PC-3 (cell line): Measurements from ENCODE around the gene TIAM2. TPM values are rescaled to one million over a fixed set of nuclear protein-coding genes. Genes with fewer than 3 reads are reported as not detected.
A peak's percentile ranks its signal among the peaks of the same experiment; 100 is the strongest.

Source experiments
- ATAC-seq: fragments of 200-7000 bp; cut with Tn5 transposase; 2 replicates; pipeline ENCODE4 v1.9.1; 2020; ENCODE audit warnings: mild to moderate bottlenecking, moderate library complexity
- BruUV-seq: library from RNA; stranded (reverse); fragments of 400-500 nt; replicated peaks from 2 replicates; lab custom pipeline; 2021; lab: Mats Ljungman, UMichigan
- CTCF ChIA-PET: fragments of 300-600 bp; sonication (Branson Sonifier 250); formaldehyde crosslinking; loops from one replicate; lab custom pipeline; 2022; ENCODE audit warnings: antibody characterized with exemption; lab: Charles Lee
- POLR2A ChIA-PET: fragments of 300-600 bp; sonication (Branson Sonifier 250); formaldehyde crosslinking; loops from one replicate; lab custom pipeline; 2022; ENCODE audit warnings: antibody characterized with exemption; ENCODE audit not compliant: unreplicated experiment; lab: Charles Lee
- DNase-seq: peaks from one replicate; pipeline ENCODE4 v3.0.0-alpha.2; 2015
- H2AFZ ChIP-seq: fragments of 300-600 bp; sonication (generic); 2 replicates; pipeline ENCODE4 v1.6.0; 2016; ENCODE audit warnings: antibody characterized with exemption, low read length
- H3F3A ChIP-seq: fragments of 300-600 bp; sonication (generic); one replicate; pipeline ENCODE4 v1.6.0; 2017; ENCODE audit warnings: antibody characterized with exemption, low read length, control low read depth, mild to moderate bottlenecking; ENCODE audit not compliant: unreplicated experiment
- H3K27ac ChIP-seq: fragments of 300-600 bp; sonication (generic); 2 replicates; pipeline ENCODE4 v1.5.1; 2016; ENCODE audit warnings: mild to moderate bottlenecking, low read length
- H3K27me3 ChIP-seq: fragments of 300-600 bp; sonication (generic); 2 replicates; pipeline ENCODE4 v1.6.1; 2016; ENCODE audit warnings: low read length, mixed read lengths
- H3K36me3 ChIP-seq: fragments of 300-600 bp; sonication (generic); 2 replicates; pipeline ENCODE4 v1.6.1; 2016; ENCODE audit warnings: low read depth, mixed run types, low read length, mixed read lengths
- H3K4me1 ChIP-seq: fragments of 300-600 bp; sonication (generic); 2 replicates; pipeline ENCODE4 v1.5.1; 2016; ENCODE audit warnings: low read length; ENCODE audit not compliant: insufficient read depth
- H3K4me2 ChIP-seq: fragments of 300-600 bp; sonication (generic); 2 replicates; pipeline ENCODE4 v1.6.0; 2016; ENCODE audit warnings: low read length
- H3K4me3 ChIP-seq: fragments of 300-600 bp; sonication (generic); 2 replicates; pipeline ENCODE4 v1.5.1; 2016; ENCODE audit warnings: mild to moderate bottlenecking, low read length, mixed read lengths
- H3K79me2 ChIP-seq: fragments of 300-600 bp; sonication (generic); 2 replicates; pipeline ENCODE4 v1.6.1; 2017; ENCODE audit warnings: low read length, mixed read lengths
- H3K9ac ChIP-seq: fragments of 300-600 bp; sonication (generic); 2 replicates; pipeline ENCODE4 v1.6.0; 2016; ENCODE audit warnings: mild to moderate bottlenecking, low read length
- H3K9me2 ChIP-seq: fragments of 300-600 bp; sonication (generic); replicated peaks from 2 replicates; pipeline ENCODE4 v1.6.1; 2016; ENCODE audit warnings: mixed run types, low read length, mixed read lengths
- H3K9me3 ChIP-seq: fragments of 300-600 bp; sonication (generic); 2 replicates; pipeline ENCODE4 v1.6.1; 2016; ENCODE audit warnings: low read length, mixed read lengths
- H4K20me1 ChIP-seq: fragments of 300-600 bp; sonication (generic); 2 replicates; pipeline ENCODE4 v1.6.1; 2016; ENCODE audit warnings: low read length, mixed read lengths
- CTCF ChIP-seq: fragments of 300-600 bp; sonication (generic); conservative IDR thresholded peaks from 2 replicates; pipeline ENCODE4 v1.5.1; 2017; ENCODE audit warnings: antibody characterized with exemption, low read depth, mild to moderate bottlenecking, low read length
- EZH2 ChIP-seq: fragments of 300-600 bp; sonication (generic); IDR thresholded peaks from one replicate; pipeline ENCODE4 v1.6.1; 2017; ENCODE audit warnings: antibody characterized with exemption, mild to moderate bottlenecking, low read length; ENCODE audit not compliant: unreplicated experiment
- EZH2phosphoT487 ChIP-seq: fragments of 300-600 bp; sonication (generic); IDR thresholded peaks from 2 replicates; pipeline ENCODE4 v1.6.1; 2018; ENCODE audit warnings: mild to moderate bottlenecking, antibody characterized with exemption, low read length, borderline replicate concordance
- intact Hi-C: fragments of 100-400 bp; cut with micrococcal nuclease; formaldehyde crosslinking; loops from 2 replicates; pipeline ENCODE4 v1.9.0; 2023
- total RNA-seq: library from RNA; depleted of rRNA; stranded (reverse); fragments of >200 nt; gene quantifications from 2 replicates; pipeline ENCODE4 v1.2.3, GENCODE V29; 2014

TIAM2 gene
- total RNA-seq, 1 experiment from 2014 or later = 4.5 TPM

- no peaks in the 10 kb centered on the region for H3K27me3 ChIP-seq
- intact Hi-C loops = loop anchor here (1.0 to 5.0 kb wide), 3 partner anchors 71 to 381 kb away; no protein-coding TSS in a partner anchor
- H4K20me1 ChIP-seq = no peaks in the 10 kb centered on the region
- BruUV-seq = no TSS peak
- no peaks in the 10 kb centered on the region for H3K79me2 ChIP-seq
- no peaks in the 10 kb centered on the region for H3K9me2 ChIP-seq
- H3K4me1 ChIP-seq = peaks cover 1% of the 10 kb centered on the region
- DNase-seq (peak; percentile 32), ATAC-seq (peak; percentile 35; the same call in 1 of the 2 replicates)
- no peak overlapping the region for H3K27ac ChIP-seq
- no peaks in the 10 kb centered on the region for H3K9me3 ChIP-seq
- no peaks in the 10 kb centered on the region for H3K36me3 ChIP-seq
- POLR2A ChIA-PET = no interaction called here
- H3K4me2 ChIP-seq = no peak overlapping the region
- H2AFZ ChIP-seq = no peak overlapping the region
- H3K9ac ChIP-seq = no peak overlapping the region
- H3F3A ChIP-seq = no peaks in the 10 kb centered on the region
- CTCF ChIA-PET = interaction anchor here (1.0 kb wide), 1 partner anchor 71 kb away, joined by 4 read pairs; no protein-coding TSS in a partner anchor
- H3K4me3 ChIP-seq = no peak overlapping the region
- TF ChIP-seq CTCF (peak; percentile 75), EZH2 (no peak)
These were observed 253.2 kb downstream of the TIAM2 start for GRCh38 chr6:155248008-155249001.

GRCh38 chr6:155250701-155251381, 255.7 kb downstream of the TIAM2 start:
- Histone ChIP-seq H3K4me2 (no peak overlapping the region), H3K79me2 (no peaks in the 10 kb centered on the region), H3K4me1 (peaks cover 6% of the 10 kb centered on the region), H3K27ac (no peak overlapping the region), H3K27me3 (no peaks in the 10 kb centered on the region), H3K4me3 (no peak overlapping the region), H3K9me3 (no peaks in the 10 kb centered on the region), H3K9me2 (no peaks in the 10 kb centered on the region), H3F3A (no peaks in the 10 kb centered on the region), H3K36me3 (no peaks in the 10 kb centered on the region), H4K20me1 (no peaks in the 10 kb centered on the region), H2AFZ (no peak overlapping the region), H3K9ac (no peak overlapping the region)
- ChIA-PET POLR2A (no interaction called here), CTCF (interaction anchor here (0.7 kb wide), 1 partner anchor 383 kb away, joined by 5 read pairs; no protein-coding TSS in a partner anchor)
- DNase-seq (no peak), ATAC-seq (no peak)
- intact Hi-C loops = no loop called here
- BruUV-seq = no TSS peak
- TF ChIP-seq CTCF (no peak), EZH2phosphoT487 (no peak)
